Activated T-cell treated with anti-CD3 and anti-CD28 coated beads, Interleukin-2, amount 50 U/mL, for 72 hours (primary cell): ENCODE data around the gene NTRK2. TPM values are rescaled to one million over a fixed set of nuclear protein-coding genes. Genes with fewer than 3 reads are reported as not detected.
A peak's percentile ranks its signal among the peaks of the same experiment; 100 is the strongest.

Experiments
- ATAC-seq, 2 donors: fragments of 150-1000 bp; cut with Tn5 transposase; replicated peaks in 1 of 2; 2 replicates each; pipeline ENCODE4 v1.10.0; 2021; ENCODE audit warnings: moderate library complexity in 2 of 2, mild to moderate bottlenecking in 1 of 2
- DNase-seq, 2 donors: peaks; one replicate each; pipeline ENCODE4 v3.0.0; 2021 to 2022; ENCODE audit warnings: mixed read lengths in 1 of 2
- H3K27ac Mint-ChIP-seq: one replicate; pipeline ENCODE4 v1.8.0; 2022; ENCODE audit warnings: mild to moderate bottlenecking, moderate library complexity, mixed read lengths
- H3K27me3 Mint-ChIP-seq: one replicate; pipeline ENCODE4 v1.8.0; 2022; ENCODE audit warnings: low read depth, mixed read lengths
- H3K36me3 Mint-ChIP-seq, 2 donors: one replicate each; pipeline ENCODE4 v1.8.0; 2022; ENCODE audit warnings: mixed read lengths in 2 of 2, mild to moderate bottlenecking in 1 of 2; ENCODE audit not compliant: insufficient read depth in 2 of 2
- H3K4me1 Mint-ChIP-seq: one replicate; pipeline ENCODE4 v1.8.0; 2022; ENCODE audit warnings: low read depth, mixed read lengths
- H3K4me3 Mint-ChIP-seq, 2 donors: one replicate each; pipeline ENCODE4 v1.8.0; 2022; ENCODE audit warnings: mild to moderate bottlenecking in 2 of 2, mixed read lengths in 2 of 2, moderate library complexity in 2 of 2
- H3K9me3 Mint-ChIP-seq, 2 donors: one replicate each; pipeline ENCODE4 v1.8.0; 2022; ENCODE audit warnings: mixed read lengths in 2 of 2
- total RNA-seq, 2 donors: library from RNA; stranded (reverse); gene quantifications; one replicate each; pipeline ENCODE4 v1.2.3, GENCODE V29; 2022

The NTRK2 gene
- total RNA-seq, 2 donors from 2014 or later = 0.41 to 3.3 TPM

DNA sequence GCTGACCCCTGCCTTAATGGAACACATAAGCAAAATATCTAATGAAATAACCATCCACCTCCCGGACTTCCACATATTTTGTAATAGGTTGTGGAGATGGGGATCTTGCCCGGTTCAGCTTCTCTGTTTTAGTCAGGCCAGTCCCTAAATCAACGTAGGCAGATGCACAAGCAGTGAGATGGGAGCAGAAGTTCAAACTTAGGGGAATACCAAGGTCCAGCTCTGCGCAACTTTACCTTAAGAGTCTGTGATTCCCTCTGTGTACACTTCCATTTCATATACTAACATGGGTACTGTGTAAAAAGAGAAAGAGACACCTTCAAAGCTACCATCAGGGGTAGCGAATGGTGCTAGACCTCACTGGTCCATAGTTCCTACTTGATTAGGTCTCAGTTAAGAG lies 110.9 kb downstream of the NTRK2 start:
- H3K27me3 Mint-ChIP-seq = peaks cover 18% of the 10 kb centered on the region
- ATAC-seq (no peak), DNase-seq (no peak)
- no peak overlapping the region for H3K4me3 Mint-ChIP-seq
- no peaks in the 10 kb centered on the region for H3K4me1 Mint-ChIP-seq
- no peak overlapping the region for H3K27ac Mint-ChIP-seq
- H3K36me3 Mint-ChIP-seq = peaks cover 1 to 3% of the 10 kb centered on the region in 2 donors
- peaks cover 0 to 2% of the 10 kb centered on the region in 2 donors for H3K9me3 Mint-ChIP-seq

DNA sequence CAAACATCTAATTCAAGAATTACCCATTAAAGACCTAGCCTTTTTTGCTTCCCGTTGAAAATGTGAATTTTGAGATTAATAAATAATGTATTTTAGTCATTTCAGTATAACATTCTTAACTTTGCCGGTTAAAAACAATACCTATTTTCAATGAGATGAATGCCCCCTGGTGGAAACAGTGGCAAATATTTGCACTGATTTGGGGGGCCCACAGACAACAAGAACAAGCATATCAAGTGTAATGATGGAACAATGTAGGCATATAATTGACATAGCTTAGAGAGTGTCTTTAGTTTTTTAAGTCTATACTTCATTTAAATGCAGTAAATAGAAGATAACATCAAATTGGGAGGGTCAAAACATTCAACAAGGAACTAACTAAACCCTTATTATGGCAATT lies 111.9 kb downstream of the NTRK2 start:
- Mint-ChIP-seq H3K36me3 (peaks cover under 1 to 3% of the 10 kb centered on the region in 2 donors), H3K27me3 (peaks cover 17% of the 10 kb centered on the region), H3K4me1 (no peaks in the 10 kb centered on the region), H3K27ac (no peak overlapping the region), H3K9me3 (peaks cover 0 to 2% of the 10 kb centered on the region in 2 donors), H3K4me3 (no peak overlapping the region)
- no peak for ATAC-seq
- peak in 1 of 2 donors; percentile 18 for DNase-seq

DNA sequence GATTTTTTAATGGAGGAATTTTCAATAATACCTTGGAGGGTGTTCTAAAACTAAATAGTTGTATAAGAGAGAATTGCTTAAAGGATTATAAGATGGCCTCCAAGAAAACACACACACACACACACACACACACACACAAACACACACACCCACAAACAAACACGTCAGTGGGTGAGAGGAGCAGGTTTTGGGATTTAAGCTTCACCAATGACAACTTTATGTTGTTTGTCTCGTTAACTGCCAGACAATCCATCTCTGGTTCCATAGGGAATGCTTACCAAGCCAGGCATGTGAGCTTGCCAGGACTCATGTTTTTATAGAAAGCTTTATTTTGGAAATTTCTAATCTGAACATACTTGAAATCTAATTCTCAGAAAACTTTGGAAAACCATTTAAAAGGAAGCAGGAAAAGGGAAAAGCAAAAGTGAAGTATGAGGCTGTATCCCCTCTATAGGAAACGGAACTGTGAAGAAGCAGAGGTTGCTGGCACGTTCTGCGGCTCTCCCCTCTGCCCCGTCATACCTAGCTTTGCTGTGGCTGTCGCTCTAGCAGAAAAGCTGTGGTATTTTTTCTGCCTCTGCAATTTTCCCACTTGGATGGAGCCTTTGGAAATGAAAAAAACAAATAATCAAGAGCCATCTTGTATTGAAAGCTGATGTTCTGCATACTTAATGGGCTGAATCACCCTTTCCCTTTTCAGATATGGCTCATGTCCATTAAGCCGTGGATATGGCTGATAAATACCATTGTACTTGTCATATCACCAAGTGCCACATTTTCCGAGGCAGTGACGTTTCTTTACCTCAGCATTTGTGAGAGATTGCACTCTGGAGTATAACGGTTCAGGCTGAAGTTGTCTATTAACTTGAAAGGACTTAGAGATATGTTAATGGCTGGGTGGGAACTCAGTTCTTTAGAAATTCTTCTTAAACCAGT lies 112.7 kb downstream of the NTRK2 start:
- Mint-ChIP-seq H3K9me3 (no peaks in the 10 kb centered on the region), H3K4me3 (no peak overlapping the region), H3K4me1 (no peaks in the 10 kb centered on the region), H3K36me3 (no peaks in the 10 kb centered on the region), H3K27ac (no peak overlapping the region), H3K27me3 (peaks cover 10% of the 10 kb centered on the region)
- DNase-seq (no peak), ATAC-seq (no peak)

DNA sequence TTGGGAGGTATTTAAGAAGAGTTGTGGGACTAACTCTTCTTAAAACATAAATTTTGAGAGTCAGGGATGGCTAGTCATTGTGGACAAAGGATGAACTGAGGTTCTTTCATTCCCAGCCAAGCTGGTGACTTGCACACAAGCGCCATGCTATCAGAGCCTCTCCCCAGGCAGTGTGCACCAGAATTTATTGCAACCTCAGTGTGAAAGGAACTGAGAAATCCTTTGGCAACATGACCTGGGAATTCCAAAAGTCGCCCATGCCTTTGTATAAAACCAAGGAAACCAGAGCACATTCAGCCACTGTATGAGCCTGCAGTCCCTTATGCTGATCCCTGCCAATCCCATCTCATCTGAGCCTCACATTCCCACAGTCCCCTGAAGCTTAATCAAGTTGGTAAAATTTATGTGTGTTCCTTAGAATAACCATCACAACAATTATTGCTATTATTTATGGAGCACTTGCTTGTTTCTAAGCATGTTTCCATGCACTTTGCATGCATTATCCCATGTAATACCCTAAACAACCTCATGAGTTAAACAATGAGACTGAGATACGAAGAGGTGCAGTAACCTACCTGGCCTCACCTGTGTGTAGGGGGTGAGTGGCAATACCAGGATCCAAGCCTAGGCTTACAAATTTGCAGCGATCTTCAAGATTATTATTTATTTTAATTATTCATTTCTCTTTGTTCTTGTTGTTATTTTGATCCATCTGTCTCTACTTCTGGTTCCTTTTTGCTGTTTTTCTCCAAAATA lies 116.4 kb downstream of the NTRK2 start:
- H3K36me3 Mint-ChIP-seq = no peaks in the 10 kb centered on the region
- no peak overlapping the region for H3K4me3 Mint-ChIP-seq
- DNase-seq (no peak), ATAC-seq (no peak)
- H3K27ac Mint-ChIP-seq = no peak overlapping the region
- peaks cover 8% of the 10 kb centered on the region for H3K27me3 Mint-ChIP-seq
- peaks cover 0 to 2% of the 10 kb centered on the region in 2 donors for H3K9me3 Mint-ChIP-seq
- H3K4me1 Mint-ChIP-seq = no peaks in the 10 kb centered on the region

DNA sequence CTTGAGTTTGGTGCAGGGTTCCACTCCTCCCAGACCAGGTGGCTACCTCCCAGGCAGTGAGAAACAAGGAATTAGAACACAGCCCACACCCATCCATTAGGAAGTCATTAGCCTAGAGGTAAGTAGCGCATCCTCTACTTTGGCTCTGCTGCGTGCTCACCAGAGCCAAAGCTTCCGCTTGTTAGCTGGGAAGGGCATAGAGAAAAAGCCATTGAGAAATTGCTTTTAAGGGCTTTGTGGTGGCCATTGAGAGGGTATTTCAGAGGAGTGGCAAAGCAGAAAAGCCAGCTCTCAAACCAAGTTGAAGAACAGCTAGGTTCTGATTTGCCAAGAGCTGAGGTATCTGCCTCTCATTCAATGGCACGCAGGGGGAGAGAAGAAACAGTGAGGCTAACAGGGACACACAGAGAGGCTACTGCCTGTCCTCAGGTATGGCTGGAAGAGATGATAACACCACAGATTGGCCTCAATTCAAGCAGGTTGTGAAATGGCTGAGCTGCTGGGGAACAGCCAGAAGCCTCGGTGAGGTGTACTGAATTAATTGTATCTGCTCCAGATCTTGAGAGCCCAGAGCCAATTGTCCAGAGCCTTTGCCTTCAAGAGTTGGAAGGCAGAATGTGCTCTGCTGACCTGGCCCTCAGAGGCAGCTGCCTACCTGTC lies 119.4 kb downstream of the NTRK2 start:
- H3K36me3 Mint-ChIP-seq = no peaks in the 10 kb centered on the region
- no peak overlapping the region for H3K4me3 Mint-ChIP-seq
- DNase-seq (no peak), ATAC-seq (no peak)
- no peaks in the 10 kb centered on the region for H3K4me1 Mint-ChIP-seq
- H3K27me3 Mint-ChIP-seq = no peaks in the 10 kb centered on the region
- H3K9me3 Mint-ChIP-seq = peaks cover 0 to 2% of the 10 kb centered on the region in 2 donors
- no peak overlapping the region for H3K27ac Mint-ChIP-seq

DNA sequence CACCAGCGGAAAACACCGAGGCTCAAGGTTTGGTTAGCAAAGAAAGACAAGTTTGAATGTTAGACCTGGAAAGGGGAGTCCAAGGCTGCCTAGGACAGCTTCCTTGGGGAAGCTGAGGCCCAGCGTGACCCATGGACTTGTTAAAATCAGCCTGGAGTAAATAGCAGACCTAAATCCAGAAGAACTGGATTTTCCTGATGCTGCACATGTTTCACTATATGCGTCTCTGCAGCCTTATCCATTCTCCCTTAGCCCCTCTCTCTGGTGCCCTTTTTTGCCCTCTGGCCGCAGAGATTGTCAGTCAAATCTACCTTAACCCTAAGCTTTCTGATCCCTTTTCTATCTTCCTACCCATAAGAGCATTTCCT lies 119.9 kb downstream of the NTRK2 start:
- Mint-ChIP-seq H3K36me3 (no peaks in the 10 kb centered on the region), H3K4me1 (no peaks in the 10 kb centered on the region), H3K4me3 (no peak overlapping the region), H3K27ac (no peak overlapping the region), H3K27me3 (no peaks in the 10 kb centered on the region), H3K9me3 (peaks cover 0 to 2% of the 10 kb centered on the region in 2 donors)
- ATAC-seq (no peak), DNase-seq (no peak)

DNA sequence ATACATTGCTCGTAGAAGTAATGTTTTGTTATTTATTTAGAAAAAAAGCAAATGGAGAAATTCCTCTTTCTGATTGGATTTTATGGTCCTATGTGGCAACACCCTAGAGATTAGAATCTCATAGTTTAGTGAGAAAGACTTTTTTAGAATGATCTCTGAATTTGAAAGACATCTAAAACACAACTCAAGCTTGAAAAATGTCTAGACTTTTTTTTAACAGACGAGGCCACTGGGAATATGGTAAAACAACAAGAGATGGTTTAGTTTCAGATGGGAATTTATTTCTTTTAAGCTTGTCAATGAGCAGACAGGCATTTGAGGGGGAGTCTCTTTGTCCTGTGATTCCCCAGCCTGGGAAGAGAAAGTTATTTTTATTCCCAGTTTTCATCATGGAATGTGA lies 122.1 kb downstream of the NTRK2 start:
- H3K36me3 Mint-ChIP-seq = no peaks in the 10 kb centered on the region

DNA sequence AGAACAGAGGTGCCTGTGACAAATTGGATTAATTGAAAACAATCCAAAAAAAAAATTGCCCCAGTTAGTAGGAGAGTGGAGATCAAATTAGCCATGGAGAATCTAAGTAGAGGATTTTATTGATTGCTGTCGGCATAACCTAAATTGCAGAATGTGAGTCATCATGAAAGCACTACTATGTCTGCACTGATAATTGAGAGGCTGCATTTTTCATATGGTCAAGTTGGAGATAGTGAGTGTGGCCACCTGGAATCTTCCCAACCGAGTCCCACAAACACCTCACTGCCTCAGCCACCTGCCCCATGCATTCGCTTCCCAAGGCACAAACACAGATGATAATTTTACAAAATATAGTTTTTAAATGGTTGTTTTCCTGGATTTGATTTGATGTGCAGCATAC lies 123.7 kb downstream of the NTRK2 start:
- H3K4me3 Mint-ChIP-seq = no peak overlapping the region
- ATAC-seq = no peak
- H3K4me1 Mint-ChIP-seq = no peaks in the 10 kb centered on the region
- H3K9me3 Mint-ChIP-seq = no peaks in the 10 kb centered on the region
- no peak for DNase-seq
- H3K27me3 Mint-ChIP-seq = no peaks in the 10 kb centered on the region
- H3K36me3 Mint-ChIP-seq = no peaks in the 10 kb centered on the region
- H3K27ac Mint-ChIP-seq = no peak overlapping the region

More for the DNA sequence above, 122.1 kb downstream of the NTRK2 start:
- DNase-seq = no peak
- Mint-ChIP-seq H3K27ac (no peak overlapping the region), H3K9me3 (peaks cover 0 to 2% of the 10 kb centered on the region in 2 donors), H3K27me3 (no peaks in the 10 kb centered on the region), H3K4me3 (no peak overlapping the region), H3K4me1 (no peaks in the 10 kb centered on the region)
- no peak for ATAC-seq

DNA sequence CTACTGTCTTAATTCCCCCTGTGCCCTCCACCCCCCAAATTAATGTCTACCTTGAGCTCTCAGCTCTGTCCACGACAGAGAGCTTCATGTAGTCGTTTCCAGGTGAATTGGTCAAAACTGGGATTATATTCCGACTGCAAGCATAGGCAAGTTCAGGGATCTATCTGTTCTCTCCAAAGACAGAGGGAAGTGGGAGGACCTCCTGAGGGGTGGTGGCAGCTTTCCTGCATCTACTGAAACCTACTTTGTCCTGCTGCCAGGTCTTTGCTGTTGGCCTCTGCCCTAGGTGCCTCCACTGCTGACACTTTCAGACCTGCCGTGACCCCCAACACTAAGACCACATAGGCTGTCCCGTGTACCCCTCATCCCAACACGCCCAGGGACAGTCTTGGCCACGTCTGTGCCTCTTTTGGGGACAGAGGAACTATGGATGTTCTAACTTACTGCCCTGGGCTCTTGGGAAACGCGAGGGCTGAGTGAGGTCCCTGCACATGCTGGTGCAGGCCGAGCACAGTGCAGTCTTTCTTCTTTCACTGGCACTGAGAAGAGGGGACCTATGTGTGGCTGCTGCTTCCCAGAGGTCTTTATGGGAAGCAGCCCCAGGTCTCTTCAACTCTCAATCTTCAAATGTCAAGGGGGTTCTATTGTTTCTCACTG lies 125.6 kb downstream of the NTRK2 start:
- H3K4me3 Mint-ChIP-seq = no peak overlapping the region
- no peaks in the 10 kb centered on the region for H3K36me3 Mint-ChIP-seq
- H3K27me3 Mint-ChIP-seq = no peaks in the 10 kb centered on the region
- no peaks in the 10 kb centered on the region for H3K9me3 Mint-ChIP-seq
- ATAC-seq = no peak
- DNase-seq = no peak
- H3K4me1 Mint-ChIP-seq = no peaks in the 10 kb centered on the region
- no peak overlapping the region for H3K27ac Mint-ChIP-seq

DNA sequence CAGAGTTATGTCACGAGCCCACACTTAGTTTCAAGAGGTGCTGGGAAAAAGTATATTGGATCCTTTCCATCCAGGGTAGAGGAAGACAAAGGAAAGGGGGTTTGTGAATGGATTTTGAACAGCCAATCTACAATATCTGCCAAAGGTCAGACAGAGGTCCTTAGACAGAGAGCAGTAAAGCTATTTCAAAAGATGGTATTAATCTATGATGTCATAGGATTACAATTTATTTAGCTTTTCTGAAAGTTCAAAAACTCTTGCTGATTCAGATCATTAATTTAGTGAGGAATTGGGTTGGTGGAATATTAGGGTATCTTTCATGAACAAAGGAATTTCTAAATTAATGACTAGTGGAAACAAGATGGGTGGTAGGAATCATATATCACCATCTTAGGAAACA lies 126.9 kb downstream of the NTRK2 start:
- Mint-ChIP-seq H3K27me3 (no peaks in the 10 kb centered on the region), H3K4me1 (no peaks in the 10 kb centered on the region), H3K9me3 (no peaks in the 10 kb centered on the region), H3K27ac (no peak overlapping the region), H3K4me3 (no peak overlapping the region), H3K36me3 (no peaks in the 10 kb centered on the region)
- ATAC-seq = no peak
- no peak for DNase-seq

DNA sequence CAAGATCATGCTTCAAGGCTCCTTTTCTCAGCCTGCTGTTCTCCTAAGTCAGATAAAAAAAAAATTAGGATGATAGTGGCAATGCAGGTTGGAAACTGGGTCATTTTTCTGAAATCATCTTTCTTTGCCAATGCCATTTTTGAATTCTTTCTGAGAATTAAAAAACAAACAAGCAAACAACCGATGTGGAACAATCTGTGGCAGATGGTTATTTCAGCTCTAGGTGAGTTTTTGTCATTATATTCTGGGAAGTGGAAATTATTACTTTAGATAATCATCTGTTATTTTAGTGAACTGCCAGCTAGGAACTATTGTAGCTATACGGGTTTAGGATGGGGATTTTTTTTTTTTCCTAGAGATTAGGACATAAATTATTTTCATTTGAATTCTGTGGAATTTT lies 129.7 kb downstream of the NTRK2 start:
- ATAC-seq (no peak), DNase-seq (no peak)
- no peak overlapping the region for H3K27ac Mint-ChIP-seq
- no peak overlapping the region for H3K4me3 Mint-ChIP-seq
- H3K36me3 Mint-ChIP-seq = no peaks in the 10 kb centered on the region
- no peaks in the 10 kb centered on the region for H3K27me3 Mint-ChIP-seq
- no peaks in the 10 kb centered on the region for H3K9me3 Mint-ChIP-seq
- no peaks in the 10 kb centered on the region for H3K4me1 Mint-ChIP-seq

DNA sequence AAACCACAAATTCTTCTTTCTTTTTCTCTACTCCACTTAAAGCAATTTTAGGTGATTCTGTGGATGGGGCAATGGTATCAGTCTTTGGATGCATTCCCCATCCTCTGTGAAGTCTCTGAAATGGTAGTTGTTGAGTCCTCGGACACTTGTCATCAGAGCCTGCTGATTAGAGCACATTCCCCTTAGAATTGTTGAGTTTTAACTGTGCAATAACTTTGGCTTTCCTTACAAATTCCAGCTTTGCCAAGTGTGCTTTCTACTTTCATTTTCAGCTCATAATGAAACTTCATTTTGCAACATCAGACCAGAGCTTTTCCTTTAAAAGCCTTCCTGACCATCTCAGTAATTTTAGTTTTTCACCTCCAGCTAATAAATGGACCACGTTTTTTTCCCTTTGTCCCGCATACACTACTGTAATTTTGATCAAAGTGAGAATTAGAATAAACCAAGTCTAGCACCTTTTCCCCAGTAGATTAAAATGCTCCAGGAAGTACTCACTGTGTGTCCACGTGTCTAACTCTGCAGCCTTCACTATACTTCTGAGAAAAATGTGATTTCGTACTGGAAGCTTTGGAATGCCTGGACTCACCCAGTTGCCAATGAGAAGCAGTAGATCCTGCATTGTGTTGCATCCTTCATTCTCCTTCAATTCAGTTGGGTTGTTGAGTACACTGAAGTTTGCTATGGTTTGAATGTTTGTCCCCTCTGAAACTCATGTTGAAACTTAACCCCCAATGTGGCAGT lies 135.6 kb downstream of the NTRK2 start:
- ATAC-seq = no peak
- no peaks in the 10 kb centered on the region for H3K27me3 Mint-ChIP-seq
- H3K27ac Mint-ChIP-seq = no peak overlapping the region

More for the DNA sequence above, 135.6 kb downstream of the NTRK2 start:
- Mint-ChIP-seq H3K9me3 (no peaks in the 10 kb centered on the region), H3K36me3 (no peaks in the 10 kb centered on the region), H3K4me3 (no peak overlapping the region), H3K4me1 (no peaks in the 10 kb centered on the region)
- DNase-seq = no peak
